Fibroblast of pulmonary artery (primary cell): Measurements from ENCODE around the gene PSMC3.

Source experiments
- DNase-seq: peaks from one replicate; pipeline ENCODE4 v3.0.0-alpha.2; 2010; ENCODE audit warnings: low read depth
- H3K4me3 ChIP-seq: replicated peaks from 2 replicates; pipeline ENCODE4 v1.5.1; 2011; ENCODE audit warnings: low read depth, mild to moderate bottlenecking, control low read depth, low read length, moderate library complexity
- TF ChIP-seq, protein P1 (sequence below): IDR thresholded peaks from 2 replicates; pipeline ENCODE4 v1.5.1; 2011; ENCODE audit warnings: mild to moderate bottlenecking, control low read depth, low read length, inconsistent platforms; ENCODE audit errors: missing control alignments

The PSMC3 gene

DNA sequence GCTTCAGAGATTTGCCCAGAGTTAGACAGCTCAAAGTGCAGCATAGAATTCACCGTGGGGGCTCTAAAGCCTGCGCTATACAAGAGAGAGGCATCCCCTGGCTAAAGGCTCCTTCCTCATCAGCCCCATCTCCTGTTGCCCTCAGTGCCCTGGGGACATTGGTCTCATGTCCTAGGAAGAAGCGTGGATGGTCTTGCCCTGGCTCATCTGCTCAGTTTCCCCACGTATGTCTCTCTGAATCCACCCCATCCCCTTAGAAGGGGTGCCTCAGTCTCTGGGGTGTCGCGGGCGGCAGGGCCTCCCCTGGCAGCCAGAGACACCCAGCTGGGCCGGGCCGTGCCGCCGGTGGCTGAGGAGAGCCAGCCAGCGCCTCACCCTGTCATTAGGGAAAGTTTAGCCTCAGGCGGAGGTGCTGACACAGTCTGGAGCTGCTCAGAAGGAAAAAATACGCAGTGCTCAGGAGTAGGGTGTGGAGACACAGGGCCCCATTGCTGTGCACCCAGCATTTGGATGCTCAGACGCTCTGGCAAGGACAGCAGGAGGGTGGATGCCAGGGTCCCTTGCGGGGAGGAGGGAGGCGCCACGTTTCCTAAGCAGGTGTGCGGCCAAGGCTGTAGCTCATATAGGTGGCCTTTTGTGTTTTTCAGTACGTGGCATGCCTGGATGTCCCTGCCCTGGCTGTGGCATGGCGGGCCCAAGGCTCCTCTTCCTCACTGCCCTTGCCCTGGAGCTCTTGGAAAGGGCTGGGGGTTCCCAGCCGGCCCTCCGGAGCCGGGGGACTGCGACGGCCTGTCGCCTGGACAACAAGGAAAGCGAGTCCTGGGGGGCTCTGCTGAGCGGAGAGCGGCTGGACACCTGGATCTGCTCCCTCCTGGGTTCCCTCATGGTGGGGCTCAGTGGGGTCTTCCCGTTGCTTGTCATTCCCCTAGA lies 16.5 kb downstream of the PSMC3 start:
- TF ChIP-seq, protein P1, sequence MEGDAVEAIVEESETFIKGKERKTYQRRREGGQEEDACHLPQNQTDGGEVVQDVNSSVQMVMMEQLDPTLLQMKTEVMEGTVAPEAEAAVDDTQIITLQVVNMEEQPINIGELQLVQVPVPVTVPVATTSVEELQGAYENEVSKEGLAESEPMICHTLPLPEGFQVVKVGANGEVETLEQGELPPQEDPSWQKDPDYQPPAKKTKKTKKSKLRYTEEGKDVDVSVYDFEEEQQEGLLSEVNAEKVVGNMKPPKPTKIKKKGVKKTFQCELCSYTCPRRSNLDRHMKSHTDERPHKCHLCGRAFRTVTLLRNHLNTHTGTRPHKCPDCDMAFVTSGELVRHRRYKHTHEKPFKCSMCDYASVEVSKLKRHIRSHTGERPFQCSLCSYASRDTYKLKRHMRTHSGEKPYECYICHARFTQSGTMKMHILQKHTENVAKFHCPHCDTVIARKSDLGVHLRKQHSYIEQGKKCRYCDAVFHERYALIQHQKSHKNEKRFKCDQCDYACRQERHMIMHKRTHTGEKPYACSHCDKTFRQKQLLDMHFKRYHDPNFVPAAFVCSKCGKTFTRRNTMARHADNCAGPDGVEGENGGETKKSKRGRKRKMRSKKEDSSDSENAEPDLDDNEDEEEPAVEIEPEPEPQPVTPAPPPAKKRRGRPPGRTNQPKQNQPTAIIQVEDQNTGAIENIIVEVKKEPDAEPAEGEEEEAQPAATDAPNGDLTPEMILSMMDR, result no peak
- DNase-seq, result no peak
- H3K4me3 ChIP-seq, result peak overlapping the region; percentile 86

GRCh38 chr11:47408598-47409439 lies 17.4 kb downstream of the PSMC3 start:
- peak; percentile 84 for DNase-seq
- TF ChIP-seq, protein P1, result no peak
- H3K4me3 ChIP-seq, result peak overlapping the region; percentile 86

GRCh38 chr11:47407746-47408590 lies 18.3 kb downstream of the PSMC3 start, which contains the start of gene SLC39A13:
SLC39A13 (plus strand) TSS chr11:47408590; CDS start chr11:47410095, 1,505 bp downstream.
- H3K4me3 ChIP-seq, result peak within 1 kb of the TSS; percentile 86
- DNase-seq, result peak; percentile 96
- TF ChIP-seq, protein P1, result no peak

DNA sequence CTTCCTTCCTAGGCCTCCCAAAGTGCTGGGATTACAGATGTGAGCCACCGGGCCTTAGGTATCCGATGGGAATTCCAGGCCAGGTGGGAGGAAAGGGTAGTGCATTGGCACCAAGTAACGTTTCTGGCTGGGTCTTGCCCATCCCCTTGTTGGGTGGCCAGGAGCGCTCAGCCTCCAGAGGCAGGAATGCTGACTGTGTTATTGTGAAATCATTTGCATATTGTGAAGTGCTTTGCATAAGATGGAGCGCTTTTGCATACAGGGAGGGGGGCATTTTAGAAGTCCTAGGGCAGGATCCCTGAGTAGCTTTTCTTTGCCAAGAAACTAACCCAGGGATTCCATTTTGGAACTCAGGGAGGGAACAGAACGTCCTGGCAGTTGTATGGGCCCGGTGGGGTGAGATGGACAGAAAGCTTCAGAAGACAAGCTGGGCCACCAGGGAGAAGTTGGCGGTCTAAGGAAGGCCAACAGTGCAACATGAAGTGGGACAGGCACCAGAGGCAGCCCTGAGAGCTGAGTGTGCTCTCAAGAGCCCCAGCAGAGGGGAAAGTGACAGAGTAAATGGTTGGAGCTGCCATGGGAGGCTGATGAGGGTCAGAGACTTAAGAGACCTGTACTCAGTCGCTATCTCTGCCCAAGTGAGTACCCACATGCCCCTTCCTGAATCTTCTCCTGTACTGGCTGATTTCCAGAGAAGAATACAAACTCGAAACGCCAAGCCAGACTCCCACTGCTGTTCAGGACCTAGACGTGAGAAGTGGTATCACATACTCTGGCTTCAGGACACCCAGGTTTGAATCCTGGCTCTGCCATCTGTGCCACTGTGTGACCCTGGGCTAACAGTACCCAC lies 19.1 kb downstream of the PSMC3 start:
- peak; percentile 41 for DNase-seq
- H3K4me3 ChIP-seq, result peak overlapping the region; percentile 65
- TF ChIP-seq, protein P1, result no peak

DNA sequence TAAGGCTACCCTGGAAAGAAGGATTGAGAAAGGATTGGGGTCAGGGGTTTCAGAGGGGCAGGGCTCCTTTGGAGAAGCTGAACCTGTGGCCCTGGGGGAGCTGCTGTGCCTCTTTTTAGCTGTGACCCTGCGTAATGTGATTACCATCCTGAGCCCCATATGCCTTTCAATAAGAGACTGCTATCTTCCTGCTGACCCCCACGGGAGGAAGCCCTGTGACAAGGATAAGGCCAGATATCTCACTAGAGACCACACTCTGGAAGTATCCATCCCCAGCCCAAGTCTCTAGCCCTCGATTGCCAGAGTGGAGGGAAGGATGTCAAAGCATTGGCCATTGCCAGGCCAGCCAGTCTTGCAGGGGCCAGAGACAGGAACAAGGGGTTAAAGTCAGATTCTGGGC lies 22.7 kb downstream of the PSMC3 start:
- TF ChIP-seq, protein P1, result no peak
- no peak overlapping the region for H3K4me3 ChIP-seq
- no peak for DNase-seq
